Trophoblast cell (in vitro differentiated cells and primary cell): Measurements from ENCODE around the gene MACROD2.

Experiments used
- DNase-seq, 2 donors: peaks; one replicate each; pipeline ENCODE4 v3.0.0-alpha.2; 2016
- H2AFZ ChIP-seq: 2 replicates; pipeline ENCODE4 v1.6.1; 2013; ENCODE audit warnings: low read length, moderate library complexity, mild to moderate bottlenecking; ENCODE audit not compliant: insufficient read depth, poor library complexity
- H2AK5ac ChIP-seq: 2 replicates; pipeline ENCODE4 v1.6.1; 2013; ENCODE audit warnings: mild to moderate bottlenecking, low read length
- H2BK120ac ChIP-seq: 2 replicates; pipeline ENCODE4 v1.6.1; 2013; ENCODE audit warnings: low read length, mild to moderate bottlenecking, moderate library complexity; ENCODE audit not compliant: insufficient read depth, poor library complexity
- H2BK12ac ChIP-seq: 2 replicates; pipeline ENCODE4 v1.6.1; 2013; ENCODE audit warnings: mild to moderate bottlenecking, low read length, moderate library complexity
- H2BK5ac ChIP-seq: 2 replicates; pipeline ENCODE4 v1.6.1; 2013; ENCODE audit warnings: low read length, low read depth, moderate library complexity, mild to moderate bottlenecking; ENCODE audit not compliant: poor library complexity
- H3K14ac ChIP-seq: 2 replicates; pipeline ENCODE4 v1.6.1; 2013; ENCODE audit warnings: mild to moderate bottlenecking, low read length
- H3K18ac ChIP-seq: 2 replicates; pipeline ENCODE4 v1.6.1; 2013; ENCODE audit warnings: mild to moderate bottlenecking, low read length
- H3K23ac ChIP-seq: 2 replicates; pipeline ENCODE4 v1.6.1; 2013; ENCODE audit warnings: low read length
- H3K27ac ChIP-seq: 2 replicates; pipeline ENCODE4 v1.5.1; 2013; ENCODE audit warnings: low read depth, mild to moderate bottlenecking, inconsistent platforms, low read length, moderate library complexity
- H3K27me3 ChIP-seq: 2 replicates; pipeline ENCODE4 v1.6.1; 2013; ENCODE audit warnings: inconsistent platforms, mild to moderate bottlenecking, low read length, moderate library complexity; ENCODE audit not compliant: insufficient read depth
- H3K36me3 ChIP-seq, 2 experiments: 1 replicate in 1 of 2; 2 replicates in 1 of 2; pipeline ENCODE4 v1.6.1; 2013; ENCODE audit warnings: low read length in 2 of 2, mild to moderate bottlenecking in 2 of 2, moderate library complexity in 1 of 2; ENCODE audit not compliant: insufficient read depth in 2 of 2, control insufficient read depth in 1 of 2
- H3K4ac ChIP-seq: 2 replicates; pipeline ENCODE4 v1.6.1; 2013; ENCODE audit warnings: low read depth, mild to moderate bottlenecking, low read length, moderate library complexity
- H3K4me1 ChIP-seq, 2 experiments: 1 replicate in 1 of 2; 2 replicates in 1 of 2; pipeline ENCODE4 v1.6.1; 2013; ENCODE audit warnings: low read length in 2 of 2, mild to moderate bottlenecking in 2 of 2, moderate library complexity in 1 of 2; ENCODE audit not compliant: insufficient read depth in 2 of 2, control insufficient read depth in 1 of 2
- H3K4me2 ChIP-seq: 2 replicates; pipeline ENCODE4 v1.6.1; 2013; ENCODE audit warnings: inconsistent platforms, mild to moderate bottlenecking, low read length, moderate library complexity
- H3K4me3 ChIP-seq: 2 replicates; pipeline ENCODE4 v1.5.1; 2013; ENCODE audit warnings: mild to moderate bottlenecking, low read depth, low read length, inconsistent platforms
- H3K79me1 ChIP-seq: one replicate; pipeline ENCODE4 v1.6.1; 2013; ENCODE audit warnings: low read length
- H3K79me2 ChIP-seq: 2 replicates; pipeline ENCODE4 v1.6.1; 2013; ENCODE audit warnings: low read length, mild to moderate bottlenecking; ENCODE audit not compliant: control insufficient read depth, insufficient read depth, poor library complexity
- H3K9ac ChIP-seq: 2 replicates; pipeline ENCODE4 v1.6.1; 2013; ENCODE audit warnings: mild to moderate bottlenecking, low read length
- H3K9me3 ChIP-seq: 2 replicates; pipeline ENCODE4 v1.6.1; 2013; ENCODE audit warnings: low read depth, mild to moderate bottlenecking, control low read depth, inconsistent platforms, low read length; ENCODE audit not compliant: insufficient read depth
- H4K12ac ChIP-seq: 2 replicates; pipeline ENCODE4 v1.6.1; 2013; ENCODE audit warnings: low read depth, mild to moderate bottlenecking, low read length, moderate library complexity
- H4K8ac ChIP-seq: 2 replicates; pipeline ENCODE4 v1.6.1; 2013; ENCODE audit warnings: low read depth, mild to moderate bottlenecking, low read length, moderate library complexity
- H4K91ac ChIP-seq: one replicate; pipeline ENCODE4 v1.6.1; 2013; ENCODE audit warnings: low read depth, mild to moderate bottlenecking, low read length, moderate library complexity
- WGBS: extraction: QIAGEN DNeasy Blood & Tissue Kit; methylation state at CpG from one replicate; pipeline ENCODE4 v1.1.7; 2013; ENCODE audit warnings: missing lambda C conversion rate; ENCODE audit not compliant: insufficient read length, insufficient coverage; ENCODE audit errors: extremely low coverage; 5-methylcytosine and 5-hydroxymethylcytosine counted together

Gene MACROD2

DNA sequence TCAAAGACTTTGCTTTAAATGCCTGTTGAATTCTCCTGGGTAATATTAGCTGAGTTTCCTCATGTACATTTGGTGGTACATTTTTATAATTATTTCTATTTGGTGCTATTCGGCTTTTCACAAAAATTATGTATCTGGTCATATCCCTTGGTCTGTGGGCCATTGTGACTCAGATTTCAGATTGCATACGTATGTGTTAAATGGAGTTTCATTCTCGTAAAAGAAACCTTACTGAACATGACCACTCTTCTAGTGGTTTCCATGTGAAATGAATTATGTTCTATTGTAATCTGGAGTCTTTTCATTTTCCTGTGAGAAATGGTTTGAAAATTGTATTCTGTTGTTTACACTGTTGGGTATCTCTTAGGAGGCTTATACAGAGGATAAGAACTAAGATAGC, 728.3 kb downstream of the MACROD2 start:
- no peaks in the 10 kb centered on the region for H3K36me3 ChIP-seq
- H4K12ac ChIP-seq = no peak overlapping the region
- H4K91ac ChIP-seq = no peak overlapping the region
- H3K4me3 ChIP-seq = no peak overlapping the region
- no peak overlapping the region for H3K23ac ChIP-seq
- no peak overlapping the region for H3K27ac ChIP-seq
- no peaks in the 10 kb centered on the region for H3K4me1 ChIP-seq
- H3K9me3 ChIP-seq = no peaks in the 10 kb centered on the region
- no peaks in the 10 kb centered on the region for H3K27me3 ChIP-seq
- no peak overlapping the region for H3K4me2 ChIP-seq
- H3K79me1 ChIP-seq = no peaks in the 10 kb centered on the region
- no peak overlapping the region for H2BK12ac ChIP-seq
- H3K14ac ChIP-seq = no peak overlapping the region
- no peaks in the 10 kb centered on the region for H3K79me2 ChIP-seq
- H2BK120ac ChIP-seq = no peak overlapping the region
- no peak overlapping the region for H2BK5ac ChIP-seq
- no peak overlapping the region for H3K4ac ChIP-seq
- no peak overlapping the region for H2AK5ac ChIP-seq
- WGBS = no CpG with 5 or more reads among the region's 3 CpGs
- no peak overlapping the region for H3K9ac ChIP-seq
- H4K8ac ChIP-seq = no peak overlapping the region
- H3K18ac ChIP-seq = no peak overlapping the region
- H2AFZ ChIP-seq = no peak overlapping the region
- DNase-seq = no peak

DNA sequence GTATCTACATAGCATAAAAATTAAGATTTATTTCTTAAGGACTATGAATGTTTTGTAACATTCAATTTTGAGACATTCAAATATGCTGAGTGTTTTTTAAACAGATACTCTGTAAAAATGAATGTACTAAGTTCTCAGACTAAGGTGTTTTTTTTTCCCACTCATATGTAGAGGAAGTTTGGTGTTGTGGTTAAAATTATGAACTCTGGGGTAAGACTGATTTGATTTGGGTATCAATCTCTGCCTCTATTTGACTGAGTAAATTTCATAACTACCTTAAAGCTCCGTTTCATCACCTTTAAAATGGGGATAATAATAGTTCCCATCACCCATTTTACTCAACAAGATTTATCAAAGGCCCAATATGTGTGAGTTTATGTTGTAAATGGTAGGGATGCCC, 728.7 kb downstream of the MACROD2 start:
- WGBS = no CpG with 5 or more reads among the region's 1 CpG
- Histone ChIP-seq H4K12ac (no peak overlapping the region), H3K4me1 (no peaks in the 10 kb centered on the region), H3K23ac (no peak overlapping the region), H2BK12ac (no peak overlapping the region), H2BK120ac (no peak overlapping the region), H2AK5ac (no peak overlapping the region), H3K27me3 (no peaks in the 10 kb centered on the region), H2BK5ac (no peak overlapping the region), H2AFZ (no peak overlapping the region), H3K9me3 (no peaks in the 10 kb centered on the region), H3K14ac (no peak overlapping the region), H4K8ac (no peak overlapping the region), H4K91ac (no peak overlapping the region), H3K4ac (no peak overlapping the region), H3K4me2 (no peak overlapping the region), H3K27ac (no peak overlapping the region), H3K79me1 (no peaks in the 10 kb centered on the region), H3K79me2 (no peaks in the 10 kb centered on the region), H3K18ac (no peak overlapping the region), H3K4me3 (no peak overlapping the region), H3K9ac (no peak overlapping the region), H3K36me3 (no peaks in the 10 kb centered on the region)
- DNase-seq = no peak

DNA sequence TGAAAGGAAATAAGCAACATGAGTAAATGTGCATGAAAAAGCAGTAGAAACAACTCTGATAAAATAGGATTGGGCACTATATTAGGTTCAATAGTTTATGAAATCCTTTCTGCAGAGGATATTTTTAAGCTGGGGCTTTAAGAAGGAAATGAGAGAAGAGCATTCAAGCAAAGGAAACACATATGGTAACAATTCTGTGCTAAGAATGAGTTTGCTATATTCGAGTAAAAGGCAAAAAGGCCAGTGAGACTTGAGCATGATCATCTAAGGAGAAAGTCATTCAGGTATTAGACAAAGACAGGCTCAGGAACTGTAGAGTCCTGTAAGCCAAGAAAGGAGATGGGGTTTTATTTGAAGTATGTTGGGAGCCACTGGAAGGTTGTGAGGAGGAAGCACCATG, 729.2 kb downstream of the MACROD2 start:
- no peak overlapping the region for H3K9ac ChIP-seq
- H2BK120ac ChIP-seq = no peak overlapping the region
- H3K36me3 ChIP-seq = no peaks in the 10 kb centered on the region
- no peak overlapping the region for H3K4me2 ChIP-seq
- no peak overlapping the region for H4K91ac ChIP-seq
- H3K27ac ChIP-seq = no peak overlapping the region
- no peak overlapping the region for H2AK5ac ChIP-seq
- no peaks in the 10 kb centered on the region for H3K9me3 ChIP-seq
- DNase-seq = no peak
- H3K79me2 ChIP-seq = no peaks in the 10 kb centered on the region
- no peak overlapping the region for H3K4ac ChIP-seq
- H3K18ac ChIP-seq = no peak overlapping the region
- H3K27me3 ChIP-seq = no peaks in the 10 kb centered on the region
- no peak overlapping the region for H3K4me3 ChIP-seq
- H4K12ac ChIP-seq = no peak overlapping the region
- no peak overlapping the region for H4K8ac ChIP-seq
- H3K79me1 ChIP-seq = no peaks in the 10 kb centered on the region
- WGBS = no CpG with 5 or more reads among the region's 1 CpG
- no peak overlapping the region for H3K23ac ChIP-seq
- H3K4me1 ChIP-seq = no peaks in the 10 kb centered on the region
- H3K14ac ChIP-seq = no peak overlapping the region
- H2BK12ac ChIP-seq = no peak overlapping the region
- no peak overlapping the region for H2AFZ ChIP-seq
- no peak overlapping the region for H2BK5ac ChIP-seq

DNA sequence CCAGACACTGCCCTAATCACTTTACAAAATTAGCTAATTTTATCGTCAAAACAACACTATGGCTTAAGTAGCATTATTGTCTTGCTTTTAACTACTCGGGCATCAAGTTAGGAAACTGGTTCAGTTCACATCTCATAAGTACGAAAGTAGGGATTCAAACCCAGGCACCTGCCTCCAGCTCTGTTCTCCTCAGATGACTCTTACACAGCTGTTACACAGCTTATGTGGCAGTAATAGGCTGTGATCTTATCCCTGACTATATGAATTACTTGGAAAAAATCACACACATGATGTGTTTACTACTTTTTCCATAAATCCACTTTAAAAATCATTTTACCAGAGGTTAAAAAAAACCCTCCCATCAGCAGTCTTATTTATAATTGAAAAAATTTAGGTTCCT, 731.3 kb downstream of the MACROD2 start:
- Histone ChIP-seq H3K23ac (no peak overlapping the region), H3K27me3 (no peaks in the 10 kb centered on the region), H3K27ac (no peak overlapping the region), H3K79me1 (no peaks in the 10 kb centered on the region), H4K12ac (no peak overlapping the region), H4K91ac (no peak overlapping the region), H3K9ac (no peak overlapping the region), H3K4me1 (no peaks in the 10 kb centered on the region), H3K9me3 (no peaks in the 10 kb centered on the region), H2BK12ac (no peak overlapping the region), H3K4ac (no peak overlapping the region), H3K14ac (no peak overlapping the region), H3K18ac (no peak overlapping the region), H3K4me2 (no peak overlapping the region), H2AK5ac (no peak overlapping the region), H3K36me3 (no peaks in the 10 kb centered on the region), H3K4me3 (no peak overlapping the region), H2BK5ac (no peak overlapping the region), H2BK120ac (no peak overlapping the region), H2AFZ (no peak overlapping the region), H4K8ac (no peak overlapping the region), H3K79me2 (no peaks in the 10 kb centered on the region)
- no CpG with 5 or more reads among the region's 3 CpGs for WGBS
- no peak for DNase-seq
